GM12891 (cell line): ENCODE results near the gene FRMD8. TPM values are rescaled to one million over a fixed set of nuclear protein-coding genes. Genes with fewer than 3 reads are reported as not detected.

Source experiments
- DNase-seq: peaks from one replicate; pipeline ENCODE4 v3.0.0; 2011; ENCODE audit warnings: low spot score; ENCODE audit not compliant: insufficient read length
- FAIRE-seq: peaks from 2 replicates; lab custom pipeline; 2011; peaks lifted over from hg19 to GRCh38; lab: Jason Lieb, UNC
- PAX5 ChIP-seq: IDR thresholded peaks from 2 replicates; pipeline ENCODE4 v1.6.1; 2011; ENCODE audit warnings: low read length, moderate library complexity, mild to moderate bottlenecking; ENCODE audit not compliant: insufficient read depth, severe bottlenecking
- POLR2A ChIP-seq: IDR thresholded peaks from 2 replicates; pipeline ENCODE4 v1.6.1; 2011; ENCODE audit warnings: low read depth, low read length, control low read depth
- POLR2AphosphoS5 ChIP-seq: IDR thresholded peaks from 2 replicates; pipeline ENCODE4 v1.6.1; 2011; ENCODE audit warnings: low read depth, low read length, control low read depth
- POU2F2 ChIP-seq: IDR thresholded peaks from 2 replicates; pipeline ENCODE4 v1.6.1; 2011; ENCODE audit warnings: low read depth, mild to moderate bottlenecking, control low read depth, low read length, moderate library complexity
- SPI1 ChIP-seq: IDR thresholded peaks from 2 replicates; pipeline ENCODE4 v1.6.1; 2011; ENCODE audit warnings: low read depth, low read length, control low read depth
- TAF1 ChIP-seq: IDR thresholded peaks from 2 replicates; pipeline ENCODE4 v1.6.1; 2011; ENCODE audit warnings: low read depth, low read length, control low read depth
- polyA plus RNA-seq: library from polyadenylated mRNA; unstranded; fragments of >200 nt; gene quantifications from one replicate; pipeline ENCODE4 v1.2.1, GENCODE V29; 2012; ENCODE audit warnings: low read depth, missing spikeins, inconsistent platforms; ENCODE audit not compliant: missing spikeins

Gene FRMD8
- 14.3 TPM for polyA plus RNA-seq

GRCh38 chr11:65386307-65387140, at the start of gene FRMD8:
FRMD8 (plus strand) TSS chr11:65386637; CDS start chr11:65387037, 400 bp downstream.
- DNase-seq (peak; percentile 94), FAIRE-seq (peak; percentile 85)
- peak; percentile 66 for TF ChIP-seq POLR2A
- TF ChIP-seq POU2F2: no peak
- TF ChIP-seq POLR2AphosphoS5: peak; percentile 62; the same call in 1 of the 2 replicates
- no peak for TF ChIP-seq PAX5
- TF ChIP-seq SPI1: peak; percentile 55; the same call in 1 of the 2 replicates
- TF ChIP-seq TAF1: peak; percentile 47

- FAIRE-seq: no peak
Observed at GRCh38 chr11:65338676-65339075, 47.8 kb upstream of the FRMD8 start.

GRCh38 chr11:65340226-65340625, 46.2 kb upstream of the FRMD8 start:
- TF ChIP-seq TAF1 (no peak), PAX5 (no peak), SPI1 (no peak), POLR2A (no peak), POLR2AphosphoS5 (no peak), POU2F2 (no peak)
- FAIRE-seq (no peak), DNase-seq (no peak)

More at GRCh38 chr11:65338676-65339075, 47.8 kb upstream of the FRMD8 start:
- no peak for DNase-seq
- no peak for TF ChIP-seq POLR2A
- no peak for TF ChIP-seq POU2F2
- no peak for TF ChIP-seq PAX5
- TF ChIP-seq SPI1: no peak
- TF ChIP-seq TAF1: no peak
- no peak for TF ChIP-seq POLR2AphosphoS5

GRCh38 chr11:65341856-65342255, 44.6 kb upstream of the FRMD8 start:
- TF ChIP-seq POLR2A (no peak), TAF1 (no peak), POU2F2 (no peak), PAX5 (no peak), SPI1 (no peak), POLR2AphosphoS5 (no peak)
- FAIRE-seq (no peak), DNase-seq (no peak)

- no peak for DNase-seq
- TF ChIP-seq TAF1 (no peak), POLR2AphosphoS5 (no peak), POLR2A (no peak), POU2F2 (no peak), SPI1 (no peak), PAX5 (no peak)
- FAIRE-seq: no peak
Observed at GRCh38 chr11:65351511-65351910, 34.9 kb upstream of the FRMD8 start.

- no peak for DNase-seq
- FAIRE-seq: no peak
- TF ChIP-seq POLR2AphosphoS5 (no peak), POLR2A (no peak), PAX5 (no peak), SPI1 (no peak), TAF1 (no peak), POU2F2 (no peak)
Observed at GRCh38 chr11:65352783-65353182, 33.7 kb upstream of the FRMD8 start.

GRCh38 chr11:65353376-65353775, 33.1 kb upstream of the FRMD8 start:
- FAIRE-seq (no peak), DNase-seq (no peak)
- no peak for TF ChIP-seq TAF1
- TF ChIP-seq POLR2A: no peak
- no peak for TF ChIP-seq SPI1
- TF ChIP-seq POLR2AphosphoS5: no peak
- no peak for TF ChIP-seq POU2F2
- no peak for TF ChIP-seq PAX5

GRCh38 chr11:65353900-65354264, 32.6 kb upstream of the FRMD8 start:
- DNase-seq (no peak), FAIRE-seq (no peak)
- TF ChIP-seq POLR2AphosphoS5 (no peak; the same call in 1 of the 2 replicates), TAF1 (no peak), POU2F2 (no peak), SPI1 (no peak), POLR2A (no peak), PAX5 (no peak)

- FAIRE-seq: peak; percentile 98
- TF ChIP-seq POLR2A: no peak
- TF ChIP-seq SPI1: peak; percentile 36; the same call in 1 of the 2 replicates
- peak; percentile 99 for DNase-seq
Observed at GRCh38 chr11:65354265-65355012, 32.0 kb upstream of the FRMD8 start, which contains the start of gene TIGD3. TIGD3 (plus strand) TSS chr11:65354751; CDS start chr11:65355809, 1,058 bp downstream.
